SK-N-SH (cell line): Measurements from ENCODE around the gene TICAM2. TPM values are rescaled to one million over a fixed set of nuclear protein-coding genes. Genes with fewer than 3 reads are reported as not detected.
A peak's percentile ranks its signal among the peaks of the same experiment; 100 is the strongest.

ENCODE experiments used
- CTCF ChIA-PET: fragments of 300-600, 350-600 bp; formaldehyde crosslinking; extraction: SDS; loops from one replicate; lab custom pipeline; 2021; lab: Yijun Ruan, JAX
- POLR2A ChIA-PET: fragments of 350-600 bp; sonication (Branson Sonifier 250); formaldehyde crosslinking; extraction: SDS; loops from one replicate; lab custom pipeline; 2020; ENCODE audit warnings: antibody characterized with exemption, inconsistent platforms; lab: Yijun Ruan, JAX
- DNase-seq: peaks from one replicate; pipeline ENCODE4 v3.0.0; 2012
- H2AFZ ChIP-seq: fragments of 200-600 bp; sonication (generic); 2 replicates; pipeline ENCODE4 v1.8.1; 2016; ENCODE audit warnings: antibody characterized with exemption, mild to moderate bottlenecking, low read depth
- H3F3A ChIP-seq: fragments of 200-600 bp; sonication (generic); replicated peaks from 2 replicates; pipeline ENCODE3; 2016; ENCODE audit warnings: antibody characterized with exemption, mild to moderate bottlenecking; ENCODE audit not compliant: insufficient read depth
- H3K27ac ChIP-seq, 2 experiments: fragments of 200-500 bp in 1 of 2; fragments of 200-600 bp in 1 of 2; sonication (Bioruptor generic) in 1 of 2; sonication (generic), shearing (Covaris generic) in 1 of 2; 2 replicates each; pipeline versions ENCODE4 v1.5.1 to v1.6.1; 2014 to 2016; ENCODE audit warnings: low read depth in 2 of 2, inconsistent platforms in 1 of 2, low read length in 1 of 2, mild to moderate bottlenecking in 1 of 2, mixed read lengths in 1 of 2
- H3K27me3 ChIP-seq: fragments of 200-600 bp; sonication (generic), shearing (Covaris generic); 2 replicates; pipeline ENCODE4 v1.6.1; 2016; ENCODE audit warnings: mixed run types; ENCODE audit not compliant: insufficient read depth
- H3K36me3 ChIP-seq, 2 experiments: fragments of 200-500 bp in 1 of 2; fragments of 200-600 bp in 1 of 2; sonication (Bioruptor generic) in 1 of 2; sonication (generic) in 1 of 2; replicated peaks in 1 of 2; 2 replicates each; pipeline versions ENCODE3 to v1.5.1; 2014 to 2016; ENCODE audit warnings: low read length in 1 of 2, mild to moderate bottlenecking in 1 of 2; ENCODE audit not compliant: insufficient read depth in 2 of 2, control insufficient read depth in 1 of 2
- H3K4me1 ChIP-seq, 2 experiments: fragments of 200-500 bp in 1 of 2; fragments of 200-600 bp in 1 of 2; sonication (Bioruptor generic) in 1 of 2; sonication (generic), shearing (Covaris generic) in 1 of 2; 2 replicates each; pipeline versions ENCODE4 v1.5.1 to v1.6.1; 2014 to 2016; ENCODE audit warnings: low read depth in 1 of 2, low read length in 1 of 2, mixed run types in 1 of 2; ENCODE audit not compliant: insufficient read depth in 2 of 2, control insufficient read depth in 1 of 2
- H3K4me2 ChIP-seq: fragments of 200-600 bp; sonication (generic), shearing (Covaris generic); 2 replicates; pipeline ENCODE4 v1.6.1; 2017; ENCODE audit warnings: mixed run types
- H3K4me3 ChIP-seq, 2 experiments: fragments of 200-500 bp in 1 of 2; fragments of 200-600 bp in 1 of 2; sonication (Bioruptor generic) in 1 of 2; sonication (generic), shearing (Covaris generic) in 1 of 2; 2 replicates each; pipeline versions ENCODE4 v1.5.1 to v1.8.1; 2014 to 2016; ENCODE audit warnings: low read depth in 2 of 2, inconsistent platforms in 1 of 2, low read length in 1 of 2, mild to moderate bottlenecking in 1 of 2, mixed read lengths in 1 of 2, moderate library complexity in 1 of 2
- H3K79me2 ChIP-seq: fragments of 200-600 bp; sonication (generic); 2 replicates; pipeline ENCODE4 v1.8.1; 2017; ENCODE audit warnings: mild to moderate bottlenecking; ENCODE audit not compliant: insufficient read depth
- H3K9ac ChIP-seq: fragments of 200-600 bp; sonication (generic); 2 replicates; pipeline ENCODE4 v1.6.1; 2017; ENCODE audit warnings: mixed run types
- H3K9me2 ChIP-seq: fragments of 200-600 bp; sonication (generic); 2 replicates; pipeline ENCODE4 v1.6.1; 2017; ENCODE audit warnings: mixed run types
- H3K9me3 ChIP-seq: fragments of 200-600 bp; sonication (generic); 2 replicates; pipeline ENCODE4 v1.6.1; 2017; ENCODE audit warnings: mixed run types, mild to moderate bottlenecking, moderate library complexity
- H4K20me1 ChIP-seq: fragments of 200-600 bp; sonication (generic); 2 replicates; pipeline ENCODE4 v1.6.1; 2017; ENCODE audit warnings: mild to moderate bottlenecking, mixed run types; ENCODE audit not compliant: insufficient read depth
- EP300 ChIP-seq, 2 experiments: IDR thresholded peaks; 2 replicates each; pipeline versions ENCODE4 v1.4.0 to v1.6.1; 2012; ENCODE audit warnings: borderline replicate concordance in 1 of 2, low read depth in 1 of 2, low read length in 1 of 2
- FOXJ3 ChIP-seq: sonication (generic); formaldehyde crosslinking; IDR thresholded peaks from 2 replicates; pipeline ENCODE4 v1.5.1; 2020; ENCODE audit warnings: mild to moderate bottlenecking, missing genetic modification reagents
- GABPA ChIP-seq: IDR thresholded peaks from 2 replicates; pipeline ENCODE4 v1.4.0; 2012; ENCODE audit warnings: low read depth, mild to moderate bottlenecking
- MEF2A ChIP-seq: IDR thresholded peaks from 2 replicates; pipeline ENCODE4 v1.4.0; 2012; ENCODE audit warnings: low read depth, borderline replicate concordance
- NFIC ChIP-seq: IDR thresholded peaks from 2 replicates; pipeline ENCODE4 v1.4.0; 2012; ENCODE audit warnings: borderline replicate concordance
- RCOR1 ChIP-seq: fragments of 150-350 bp; IDR thresholded peaks from 2 replicates; pipeline ENCODE4 v1.6.1; 2017; ENCODE audit warnings: antibody characterized with exemption, low read length
- SMC3 ChIP-seq: IDR thresholded peaks from 2 replicates; pipeline ENCODE4 v1.6.1; 2012; ENCODE audit warnings: low read depth, low read length, improper control_type of control experiment
- TEAD4 ChIP-seq: IDR thresholded peaks from 2 replicates; pipeline ENCODE4 v1.4.0; 2012; ENCODE audit warnings: mild to moderate bottlenecking, borderline replicate concordance; ENCODE audit not compliant: insufficient read depth
- YY1 ChIP-seq: IDR thresholded peaks from 2 replicates; pipeline ENCODE4 v1.4.0; 2012; ENCODE audit warnings: low read depth, mild to moderate bottlenecking
- WGBS: methylation state at CpG from one replicate; pipeline ENCODE4 v1.1.6; 2017; ENCODE audit warnings: low lambda C conversion rate; 5-methylcytosine and 5-hydroxymethylcytosine counted together
- polyA plus RNA-seq, 3 experiments: library from polyadenylated mRNA; depleted of rRNA; stranded (reverse); fragments of >200 nt; gene quantifications; 2 replicates each; pipeline ENCODE4 v1.2.3, GENCODE V29; 2012
- TF ChIP-seq, protein P1 (sequence below): fragments of 150-350 bp; IDR thresholded peaks from 2 replicates; pipeline ENCODE4 v1.6.1; 2017; ENCODE audit warnings: antibody characterized with exemption, low read length, low read depth, borderline replicate concordance
- TF ChIP-seq, protein P2 (sequence below): IDR thresholded peaks from 2 replicates; pipeline ENCODE4; 2012

The TICAM2 gene
- polyA plus RNA-seq, 1 of the 3 experiments (the other 2 are of a cell fraction), result not detected

DNA sequence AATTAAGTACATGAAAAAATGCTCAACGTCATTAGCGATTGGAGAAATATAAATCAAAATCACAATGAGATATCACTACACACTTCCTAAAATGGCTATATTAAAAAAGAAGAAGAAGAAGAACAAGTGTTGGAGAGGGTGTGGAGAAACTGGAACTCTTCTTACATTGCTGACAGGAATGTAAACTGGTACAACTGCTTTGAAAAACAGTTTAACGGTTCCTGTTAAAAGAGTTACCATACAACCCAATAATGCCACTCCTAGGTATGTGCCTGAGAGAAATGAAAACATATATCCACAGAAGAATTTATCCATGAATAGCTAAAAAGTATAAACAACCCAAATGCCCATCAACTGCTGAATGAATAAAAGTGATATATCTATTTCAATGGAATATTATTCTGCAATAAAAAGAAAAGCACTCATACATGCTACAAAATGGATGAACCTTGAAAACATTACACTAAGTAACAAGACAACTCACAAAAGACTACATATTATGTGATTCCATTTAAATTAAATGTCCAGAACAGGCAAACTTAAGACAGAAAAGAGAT, 66.7 kb downstream of the TICAM2 start (continued):
- TF ChIP-seq YY1, result no peak

DNA sequence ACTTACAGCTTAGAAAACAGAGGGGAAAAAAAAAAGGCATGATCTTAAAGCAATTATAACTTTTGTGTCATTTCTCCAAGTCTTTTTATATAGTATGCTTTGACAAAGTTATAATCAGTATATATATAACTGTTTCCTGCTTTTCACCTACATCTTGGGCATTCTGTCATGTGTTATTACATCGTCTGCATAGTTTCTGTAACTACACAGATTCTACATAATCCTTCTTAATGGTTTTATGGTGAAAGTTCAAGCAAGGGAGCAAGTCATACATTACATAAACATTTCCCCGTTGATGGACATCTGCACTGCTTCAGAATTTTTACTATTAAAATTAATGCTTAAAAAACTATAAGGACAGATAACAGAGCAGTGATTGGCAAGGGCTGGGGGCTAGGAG, 69.8 kb downstream of the TICAM2 start:
- Histone ChIP-seq H4K20me1 (peaks cover 74% of the 10 kb centered on the region), H3F3A (peaks cover 25% of the 10 kb centered on the region), H3K4me2 (peak overlapping the region; percentile 9; the same call in 1 of the 2 replicates), H3K36me3 (peaks cover 45 to 78% of the 10 kb centered on the region in 2 experiments), H3K4me1 (peaks cover 5 to 37% of the 10 kb centered on the region in 2 experiments; a peak in 3 of 4 replicates), H3K27ac (peak overlapping the region in 1 of 2 experiments; percentile 53; a peak in 2 of 4 replicates), H3K9me3 (no peaks in the 10 kb centered on the region), H3K9ac (no peak overlapping the region; the same call in 1 of the 2 replicates), H3K9me2 (no peaks in the 10 kb centered on the region), H3K4me3 (no peak overlapping the region), H3K79me2 (peaks cover 100% of the 10 kb centered on the region), H3K27me3 (no peaks in the 10 kb centered on the region), H2AFZ (no peak overlapping the region)
- WGBS, result 65% methylated on average over 2 of the region's 2 CpGs
- ChIA-PET CTCF (no interaction called here), POLR2A (no interaction called here)
- TF ChIP-seq FOXJ3, result no peak
- TF ChIP-seq, protein P1, sequence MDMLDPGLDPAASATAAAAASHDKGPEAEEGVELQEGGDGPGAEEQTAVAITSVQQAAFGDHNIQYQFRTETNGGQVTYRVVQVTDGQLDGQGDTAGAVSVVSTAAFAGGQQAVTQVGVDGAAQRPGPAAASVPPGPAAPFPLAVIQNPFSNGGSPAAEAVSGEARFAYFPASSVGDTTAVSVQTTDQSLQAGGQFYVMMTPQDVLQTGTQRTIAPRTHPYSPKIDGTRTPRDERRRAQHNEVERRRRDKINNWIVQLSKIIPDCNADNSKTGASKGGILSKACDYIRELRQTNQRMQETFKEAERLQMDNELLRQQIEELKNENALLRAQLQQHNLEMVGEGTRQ, result no peak
- TF ChIP-seq NFIC, result no peak
- no peak for TF ChIP-seq MEF2A
- no peak for DNase-seq

DNA sequence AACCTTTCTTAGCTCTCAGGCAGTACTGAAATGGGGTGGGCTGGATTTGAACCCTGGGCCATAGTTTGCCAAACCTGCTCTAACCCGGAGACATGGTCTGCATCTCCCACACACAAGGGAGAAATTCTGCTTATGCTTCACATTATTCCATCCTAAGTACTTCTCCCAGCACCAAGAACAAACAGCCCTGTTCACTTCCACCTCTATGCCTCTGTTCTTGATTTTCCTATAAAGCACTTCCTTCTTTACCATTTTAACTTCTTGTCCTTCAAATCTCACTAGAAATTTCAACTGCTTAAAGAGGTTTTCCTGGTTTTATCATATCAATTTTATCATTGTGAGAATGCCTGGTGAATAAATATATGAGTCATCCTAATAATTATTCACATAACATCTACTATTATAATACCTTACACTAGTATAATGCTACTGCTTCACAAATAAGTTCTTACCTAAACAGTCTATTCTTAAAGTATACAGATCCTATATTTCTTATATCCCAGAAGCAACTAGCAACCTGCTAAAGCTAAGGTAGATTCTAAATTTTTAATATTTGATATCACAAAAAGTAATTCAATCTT, 70.4 kb downstream of the TICAM2 start:
- Histone ChIP-seq H3K36me3 (peaks cover 40 to 78% of the 10 kb centered on the region in 2 experiments), H3K27me3 (no peaks in the 10 kb centered on the region), H3K9me2 (no peaks in the 10 kb centered on the region), H3F3A (peaks cover 25% of the 10 kb centered on the region), H3K9me3 (no peaks in the 10 kb centered on the region), H4K20me1 (peaks cover 75% of the 10 kb centered on the region), H2AFZ (no peak overlapping the region), H3K4me1 (peaks cover 5 to 37% of the 10 kb centered on the region in 2 experiments; a peak in 3 of 4 replicates), H3K4me3 (no peak overlapping the region), H3K4me2 (peak overlapping the region; percentile 9), H3K27ac (peak overlapping the region in 1 of 2 experiments; percentile 53; a peak in 2 of 4 replicates), H3K9ac (no peak overlapping the region; the same call in 1 of the 2 replicates), H3K79me2 (peaks cover 100% of the 10 kb centered on the region)
- no peak for TF ChIP-seq GABPA
- TF ChIP-seq RCOR1, result no peak
- TF ChIP-seq TEAD4, result no peak
- no peak for TF ChIP-seq SMC3
- TF ChIP-seq MEF2A, result no peak
- TF ChIP-seq EP300 (IDR thresholded peaks at IDR 0.05; ENCODE audit: borderline replicate concordance in 1 of 2, low read depth in 1 of 2, low read length in 1 of 2), result no peak
- TF ChIP-seq, protein P2, sequence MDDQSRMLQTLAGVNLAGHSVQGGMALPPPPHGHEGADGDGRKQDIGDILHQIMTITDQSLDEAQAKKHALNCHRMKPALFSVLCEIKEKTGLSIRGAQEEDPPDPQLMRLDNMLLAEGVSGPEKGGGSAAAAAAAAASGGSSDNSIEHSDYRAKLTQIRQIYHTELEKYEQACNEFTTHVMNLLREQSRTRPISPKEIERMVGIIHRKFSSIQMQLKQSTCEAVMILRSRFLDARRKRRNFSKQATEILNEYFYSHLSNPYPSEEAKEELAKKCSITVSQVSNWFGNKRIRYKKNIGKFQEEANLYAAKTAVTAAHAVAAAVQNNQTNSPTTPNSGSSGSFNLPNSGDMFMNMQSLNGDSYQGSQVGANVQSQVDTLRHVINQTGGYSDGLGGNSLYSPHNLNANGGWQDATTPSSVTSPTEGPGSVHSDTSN, result no peak
- ChIA-PET POLR2A (no interaction called here), CTCF (no interaction called here)
- WGBS, result 87% methylated on average over 1 of the region's 1 CpG
- no peak for DNase-seq
